ENCODE measurements around the gene CDH13. TPM values are rescaled to one million over a fixed set of nuclear protein-coding genes. Genes with fewer than 3 reads are reported as not detected.

CDH13 gene
- polyA plus RNA-seq, 1 donor from 2014 or later, result 3.2 TPM

- no peaks in the 10 kb centered on the region for H3K9me2 ChIP-seq (ENCODE audit: insufficient read depth, low read length)
- H3K4me3 ChIP-seq (ENCODE audit: low read length), result peak overlapping the region; percentile 35
- no peaks in the 10 kb centered on the region for H4K20me1 ChIP-seq (ENCODE audit: insufficient read depth)
- H3K9ac ChIP-seq (ENCODE audit: low read length), result peak overlapping the region; percentile 28
- H3K27ac ChIP-seq (ENCODE audit: low read length), result peak overlapping the region; percentile 65
- no peak overlapping the region for H2AFZ ChIP-seq (ENCODE audit: low read depth, low read length)
- TF ChIP-seq EP300 (conservative IDR thresholded peaks at IDR 0.05; ENCODE audit: poor library complexity, severe bottlenecking) (peak; percentile 89), POLR2AphosphoS5 (IDR thresholded peaks at IDR 0.05) (peak; percentile 79), TAF1 (IDR thresholded peaks at IDR 0.05; ENCODE audit: low read depth) (no peak), REST (IDR thresholded peaks at IDR 0.05; ENCODE audit: borderline replicate concordance) (no peak), SMC3 (conservative IDR thresholded peaks at IDR 0.05; ENCODE audit: poor library complexity) (no peak)
- no peaks in the 10 kb centered on the region for H3K9me3 ChIP-seq (ENCODE audit: low read length)
- no peaks in the 10 kb centered on the region for H3K36me3 ChIP-seq (ENCODE audit: insufficient read depth, low read length)
- H3K4me2 ChIP-seq (ENCODE audit: low read length), result no peak overlapping the region
- H3K27me3 ChIP-seq (ENCODE audit: insufficient read depth, low read depth, low read length), result peaks cover 3% of the 10 kb centered on the region
- no peaks in the 10 kb centered on the region for H3K79me2 ChIP-seq (replicated peaks; ENCODE audit: insufficient read depth, low read length)
- H3F3A ChIP-seq (ENCODE audit: insufficient read depth, low read length, poor library complexity, severe bottlenecking), result no peaks in the 10 kb centered on the region
Measured at GRCh38 chr16:83699817-83700216, 1073.0 kb downstream of the CDH13 start.

- no peak for TF ChIP-seq RAD21 (conservative IDR thresholded peaks at IDR 0.05)
- TF ChIP-seq TAF1 (IDR thresholded peaks at IDR 0.05; ENCODE audit: low read depth), result no peak
- no peak for TF ChIP-seq REST (IDR thresholded peaks at IDR 0.05; ENCODE audit: borderline replicate concordance)
- no peak for TF ChIP-seq MXI1 (conservative IDR thresholded peaks at IDR 0.05; ENCODE audit: poor library complexity, severe bottlenecking)
- no peak for TF ChIP-seq EZH2 (IDR thresholded peaks at IDR 0.05; ENCODE audit: borderline replicate concordance, insufficient read depth, low read length, poor library complexity, severe bottlenecking)
- TF ChIP-seq SMC3 (conservative IDR thresholded peaks at IDR 0.05; ENCODE audit: poor library complexity), result no peak
- no peak for TF ChIP-seq EP300 (conservative IDR thresholded peaks at IDR 0.05; ENCODE audit: poor library complexity, severe bottlenecking)
- TF ChIP-seq CTCF (IDR thresholded peaks at IDR 0.05; ENCODE audit: poor library complexity, severe bottlenecking), result no peak
- TF ChIP-seq POLR2AphosphoS5 (IDR thresholded peaks at IDR 0.05), result no peak
- H3K79me2 ChIP-seq (replicated peaks; ENCODE audit: insufficient read depth, low read length), result no peaks in the 10 kb centered on the region
- H3F3A ChIP-seq (ENCODE audit: insufficient read depth, low read length, poor library complexity, severe bottlenecking), result no peaks in the 10 kb centered on the region
- no peaks in the 10 kb centered on the region for H3K36me3 ChIP-seq (ENCODE audit: insufficient read depth, low read length)
- H3K9ac ChIP-seq (ENCODE audit: low read length), result no peak overlapping the region
- peaks cover 3% of the 10 kb centered on the region for H3K27me3 ChIP-seq (ENCODE audit: insufficient read depth, low read depth, low read length)
- H3K4me2 ChIP-seq (ENCODE audit: low read length), result no peak overlapping the region
- no peaks in the 10 kb centered on the region for H4K20me1 ChIP-seq (ENCODE audit: insufficient read depth)
- H3K4me3 ChIP-seq (ENCODE audit: low read length), result no peak overlapping the region
- no peaks in the 10 kb centered on the region for H3K9me2 ChIP-seq (ENCODE audit: insufficient read depth, low read length)
- H2AFZ ChIP-seq (ENCODE audit: low read depth, low read length), result no peak overlapping the region
- H3K9me3 ChIP-seq (ENCODE audit: low read length), result no peaks in the 10 kb centered on the region
- no peak overlapping the region for H3K27ac ChIP-seq (ENCODE audit: low read length)
Measured at GRCh38 chr16:83700918-83701317, 1074.1 kb downstream of the CDH13 start.

All from neural cell (in vitro differentiated cells).